Measurements from ENCODE around the gene PRDM13. TPM values are rescaled to one million over a fixed set of nuclear protein-coding genes. Genes with fewer than 3 reads are reported as not detected.

Gene PRDM13
- total RNA-seq, 1 donor, result not detected

DNA sequence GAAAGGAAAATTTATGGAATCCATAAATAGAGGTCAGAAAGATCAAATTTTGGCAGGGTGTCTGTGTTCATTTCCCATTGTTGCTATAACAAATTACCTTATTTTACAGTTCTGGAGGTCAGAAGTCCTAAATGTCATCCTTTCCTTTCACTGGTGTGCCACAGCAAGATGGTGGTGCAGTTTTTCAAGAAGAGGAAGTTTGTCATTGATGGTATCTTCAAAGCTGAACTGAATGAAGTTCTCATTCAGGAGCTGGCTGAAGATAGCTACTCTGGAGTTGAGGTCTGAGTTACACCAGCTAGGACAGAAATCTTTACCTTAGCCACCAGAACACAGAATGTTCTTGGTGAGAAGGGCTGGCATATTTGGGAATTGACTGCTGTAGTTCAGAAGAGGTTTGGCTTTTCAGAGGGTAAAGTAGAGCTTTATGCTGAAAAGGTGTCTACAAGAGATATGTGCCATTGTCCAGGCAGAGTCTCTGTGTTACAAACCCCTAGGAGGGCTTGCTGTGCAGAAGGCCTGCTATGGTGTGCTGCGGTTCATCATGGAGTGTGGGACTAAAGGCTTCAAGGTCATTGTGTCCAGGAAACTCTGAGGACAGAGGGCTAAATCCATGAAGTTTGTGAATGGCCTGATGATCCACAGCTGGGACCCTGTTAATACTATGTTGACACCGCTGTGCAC is 30.9 kb upstream of the PRDM13 start:
- no peak for DNase-seq (ENCODE audit: low read depth)
- TF ChIP-seq, protein P1, sequence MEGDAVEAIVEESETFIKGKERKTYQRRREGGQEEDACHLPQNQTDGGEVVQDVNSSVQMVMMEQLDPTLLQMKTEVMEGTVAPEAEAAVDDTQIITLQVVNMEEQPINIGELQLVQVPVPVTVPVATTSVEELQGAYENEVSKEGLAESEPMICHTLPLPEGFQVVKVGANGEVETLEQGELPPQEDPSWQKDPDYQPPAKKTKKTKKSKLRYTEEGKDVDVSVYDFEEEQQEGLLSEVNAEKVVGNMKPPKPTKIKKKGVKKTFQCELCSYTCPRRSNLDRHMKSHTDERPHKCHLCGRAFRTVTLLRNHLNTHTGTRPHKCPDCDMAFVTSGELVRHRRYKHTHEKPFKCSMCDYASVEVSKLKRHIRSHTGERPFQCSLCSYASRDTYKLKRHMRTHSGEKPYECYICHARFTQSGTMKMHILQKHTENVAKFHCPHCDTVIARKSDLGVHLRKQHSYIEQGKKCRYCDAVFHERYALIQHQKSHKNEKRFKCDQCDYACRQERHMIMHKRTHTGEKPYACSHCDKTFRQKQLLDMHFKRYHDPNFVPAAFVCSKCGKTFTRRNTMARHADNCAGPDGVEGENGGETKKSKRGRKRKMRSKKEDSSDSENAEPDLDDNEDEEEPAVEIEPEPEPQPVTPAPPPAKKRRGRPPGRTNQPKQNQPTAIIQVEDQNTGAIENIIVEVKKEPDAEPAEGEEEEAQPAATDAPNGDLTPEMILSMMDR (IDR thresholded peaks at IDR 0.05; ENCODE audit: insufficient read depth, low read depth, low read length), result no peak
- no peak overlapping the region for H3K4me3 ChIP-seq (ENCODE audit: low read depth, low read length)

DNA sequence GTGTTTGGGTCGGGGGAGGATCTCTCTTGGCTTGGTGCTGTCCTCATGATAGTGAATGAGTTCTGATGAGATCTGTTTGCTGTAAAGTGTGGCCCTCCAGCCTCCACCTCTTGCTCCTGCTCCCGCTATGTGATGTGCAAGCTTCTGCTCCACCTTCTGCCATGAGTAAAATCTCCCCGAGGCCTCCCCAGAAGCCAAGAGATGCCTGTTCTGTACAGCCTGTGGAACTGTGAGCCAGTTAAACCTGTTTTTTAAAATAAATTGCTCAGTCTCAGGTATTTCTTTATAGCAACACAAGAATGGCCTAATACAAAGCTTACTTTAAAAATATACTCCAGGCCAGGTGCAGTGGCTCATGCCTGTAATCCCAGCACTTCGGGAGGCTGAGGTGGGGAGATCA is 26.9 kb upstream of the PRDM13 start:
- H3K4me3 ChIP-seq (ENCODE audit: low read depth, low read length), result no peak overlapping the region
- TF ChIP-seq, protein P1 (IDR thresholded peaks at IDR 0.05; ENCODE audit: insufficient read depth, low read depth, low read length), result no peak
- no peak for DNase-seq (ENCODE audit: low read depth)

DNA sequence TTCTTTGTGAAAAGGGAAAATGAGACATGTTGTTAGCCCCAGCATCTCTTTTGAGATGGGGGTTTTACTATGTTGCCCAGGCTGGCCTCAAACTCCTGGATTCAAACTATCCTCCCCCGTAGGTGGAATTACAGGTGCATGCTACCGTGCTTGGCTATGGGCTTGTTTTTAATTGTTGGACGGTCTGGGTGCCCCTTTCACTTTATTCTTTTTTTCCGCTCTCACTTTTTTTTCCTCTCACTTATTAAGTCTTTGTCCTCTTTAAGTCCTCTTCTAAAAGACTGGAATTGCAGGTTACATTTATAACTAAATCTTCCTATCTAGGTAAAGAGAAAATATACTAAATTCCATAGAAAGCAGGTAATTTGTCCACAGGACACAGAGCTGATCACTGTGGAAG is 18.8 kb upstream of the PRDM13 start:
- TF ChIP-seq, protein P1 (IDR thresholded peaks at IDR 0.05; ENCODE audit: insufficient read depth, low read depth, low read length), result no peak
- no peak overlapping the region for H3K4me3 ChIP-seq (ENCODE audit: low read depth, low read length)
- DNase-seq (ENCODE audit: low read depth), result no peak

DNA sequence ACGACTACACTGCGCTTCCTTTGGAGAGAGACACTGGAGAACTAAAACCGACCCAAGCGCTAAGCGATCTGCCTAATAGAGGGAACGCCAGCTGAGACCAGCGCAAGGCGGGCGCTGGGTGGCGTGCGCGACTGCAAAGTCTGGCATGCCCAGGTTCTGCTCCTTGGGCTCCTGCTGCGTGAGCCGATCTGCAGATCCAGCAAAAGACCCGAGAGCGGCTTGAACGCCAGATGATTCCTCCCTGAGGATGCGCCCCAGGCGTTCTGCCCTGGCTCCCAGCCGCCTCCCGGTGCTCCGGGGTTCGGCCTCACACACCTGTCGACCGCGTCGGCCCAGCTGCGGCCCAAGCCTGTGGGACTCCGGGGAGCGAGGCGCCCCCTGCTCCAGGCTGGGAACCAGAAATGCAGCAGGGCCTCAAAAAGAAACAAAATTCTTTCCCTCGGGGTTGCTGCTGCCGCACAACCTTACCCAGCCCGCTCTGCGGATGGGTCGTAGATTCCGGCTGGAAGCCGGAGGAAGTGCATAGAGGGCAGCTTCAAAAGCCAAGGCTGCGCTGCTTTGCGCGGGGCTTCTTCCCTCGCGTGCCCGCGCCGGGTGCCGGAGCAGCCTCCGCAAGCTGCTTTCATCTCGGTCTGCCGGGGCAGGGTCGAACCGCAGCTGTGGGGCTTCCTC is 17.9 kb upstream of the PRDM13 start:
- TF ChIP-seq, protein P1 (IDR thresholded peaks at IDR 0.05; ENCODE audit: insufficient read depth, low read depth, low read length), result peak; percentile 46
- peak; percentile 61 for DNase-seq (ENCODE audit: low read depth)
- peak overlapping the region; percentile 51 for H3K4me3 ChIP-seq (ENCODE audit: low read depth, low read length)

DNA sequence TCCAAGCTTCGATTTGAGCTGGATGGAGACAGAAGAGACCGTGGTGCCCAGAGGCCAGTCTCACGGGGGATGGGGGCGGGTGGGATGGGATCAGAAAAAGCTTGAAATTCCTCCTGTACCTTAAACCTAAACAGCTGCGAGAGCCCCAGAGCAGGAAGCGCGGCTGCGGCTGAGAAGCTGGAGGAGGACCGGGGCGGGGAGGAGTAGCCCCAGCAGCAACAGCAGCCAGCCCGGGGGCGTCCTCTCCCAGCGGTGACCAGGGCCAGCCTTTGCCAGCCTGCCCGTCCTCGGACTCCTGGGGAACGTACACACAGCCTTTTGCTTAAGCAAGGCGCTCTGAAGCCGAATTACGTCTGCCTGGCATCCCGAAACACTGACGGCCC is 17.4 kb upstream of the PRDM13 start:
- DNase-seq (ENCODE audit: low read depth), result no peak
- peak overlapping the region; percentile 51 for H3K4me3 ChIP-seq (ENCODE audit: low read depth, low read length)
- TF ChIP-seq, protein P1 (IDR thresholded peaks at IDR 0.05; ENCODE audit: insufficient read depth, low read depth, low read length), result no peak

DNA sequence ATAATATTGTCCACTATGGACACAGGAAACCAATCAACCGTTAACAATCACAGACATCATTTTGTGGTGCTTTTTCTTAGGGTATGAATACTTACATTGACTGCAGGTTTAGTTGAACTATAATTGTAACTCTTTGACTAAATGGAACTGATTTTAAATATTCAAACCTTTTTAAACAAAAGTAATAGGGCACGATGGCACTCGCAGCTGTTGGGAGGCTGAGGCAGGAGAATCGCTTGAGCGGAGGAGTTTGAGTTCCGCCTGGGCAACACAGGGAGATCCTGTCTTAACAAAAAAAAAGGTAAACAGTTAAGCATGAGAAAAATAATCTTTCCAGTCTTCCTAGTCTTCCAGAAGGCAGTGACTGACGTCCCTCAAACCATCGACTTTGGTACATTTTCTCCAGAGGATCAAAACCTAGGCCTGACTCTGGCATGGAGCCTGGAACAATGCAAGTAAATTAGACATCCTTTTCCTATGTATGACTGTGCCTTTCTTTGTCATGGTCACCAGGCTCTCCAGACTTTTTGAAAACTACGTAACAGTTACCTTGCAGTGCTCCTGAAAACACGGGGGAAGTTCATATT is 16.6 kb upstream of the PRDM13 start:
- no peak for DNase-seq (ENCODE audit: low read depth)
- TF ChIP-seq, protein P1 (IDR thresholded peaks at IDR 0.05; ENCODE audit: insufficient read depth, low read depth, low read length), result no peak
- no peak overlapping the region for H3K4me3 ChIP-seq (ENCODE audit: low read depth, low read length)
